Measurements from ENCODE around the gene SH3GL3.

The SH3GL3 gene

GRCh38 chr15:83515164-83515563 is 68.0 kb downstream of the SH3GL3 start:
- H3K4me2 ChIP-seq (ENCODE audit: low read depth, low read length, poor library complexity, severe bottlenecking) = no peak overlapping the region
- H3K9me2 ChIP-seq (replicated peaks; ENCODE audit: insufficient read depth, low read length) = no peaks in the 10 kb centered on the region
- no peaks in the 10 kb centered on the region for H3K36me3 ChIP-seq (ENCODE audit: low read length)
- no peak overlapping the region for H3K9ac ChIP-seq (ENCODE audit: low read length)
- H2AFZ ChIP-seq (ENCODE audit: low read depth, low read length, severe bottlenecking) = no peak overlapping the region
- no peak overlapping the region for H3K4me3 ChIP-seq (ENCODE audit: insufficient read depth, low read length, poor library complexity, severe bottlenecking)
- H3K27me3 ChIP-seq (ENCODE audit: low read length) = no peaks in the 10 kb centered on the region
- no peak for TF ChIP-seq EZH2phosphoT487 (conservative IDR thresholded peaks at IDR 0.05; ENCODE audit: low read length)
- TF ChIP-seq, protein P1, sequence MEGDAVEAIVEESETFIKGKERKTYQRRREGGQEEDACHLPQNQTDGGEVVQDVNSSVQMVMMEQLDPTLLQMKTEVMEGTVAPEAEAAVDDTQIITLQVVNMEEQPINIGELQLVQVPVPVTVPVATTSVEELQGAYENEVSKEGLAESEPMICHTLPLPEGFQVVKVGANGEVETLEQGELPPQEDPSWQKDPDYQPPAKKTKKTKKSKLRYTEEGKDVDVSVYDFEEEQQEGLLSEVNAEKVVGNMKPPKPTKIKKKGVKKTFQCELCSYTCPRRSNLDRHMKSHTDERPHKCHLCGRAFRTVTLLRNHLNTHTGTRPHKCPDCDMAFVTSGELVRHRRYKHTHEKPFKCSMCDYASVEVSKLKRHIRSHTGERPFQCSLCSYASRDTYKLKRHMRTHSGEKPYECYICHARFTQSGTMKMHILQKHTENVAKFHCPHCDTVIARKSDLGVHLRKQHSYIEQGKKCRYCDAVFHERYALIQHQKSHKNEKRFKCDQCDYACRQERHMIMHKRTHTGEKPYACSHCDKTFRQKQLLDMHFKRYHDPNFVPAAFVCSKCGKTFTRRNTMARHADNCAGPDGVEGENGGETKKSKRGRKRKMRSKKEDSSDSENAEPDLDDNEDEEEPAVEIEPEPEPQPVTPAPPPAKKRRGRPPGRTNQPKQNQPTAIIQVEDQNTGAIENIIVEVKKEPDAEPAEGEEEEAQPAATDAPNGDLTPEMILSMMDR (IDR thresholded peaks at IDR 0.05; ENCODE audit: insufficient read depth, low read length, poor library complexity, severe bottlenecking) = no peak
- no peak overlapping the region for H3K27ac ChIP-seq (ENCODE audit: low read depth, low read length)
- H3K9me3 ChIP-seq (ENCODE audit: insufficient read depth, low read length) = no peaks in the 10 kb centered on the region
- no peaks in the 10 kb centered on the region for H3F3A ChIP-seq (ENCODE audit: insufficient read depth)
- H3K79me2 ChIP-seq (ENCODE audit: insufficient read depth, low read length) = no peaks in the 10 kb centered on the region
- no peaks in the 10 kb centered on the region for H4K20me1 ChIP-seq (ENCODE audit: low read depth, low read length)

GRCh38 chr15:83516935-83517334 is 69.8 kb downstream of the SH3GL3 start:
- H3K27me3 ChIP-seq (ENCODE audit: low read length) = no peaks in the 10 kb centered on the region
- no peak overlapping the region for H3K4me2 ChIP-seq (ENCODE audit: low read depth, low read length, poor library complexity, severe bottlenecking)
- no peaks in the 10 kb centered on the region for H3K9me3 ChIP-seq (ENCODE audit: insufficient read depth, low read length)
- H2AFZ ChIP-seq (ENCODE audit: low read depth, low read length, severe bottlenecking) = no peak overlapping the region
- no peak overlapping the region for H3K27ac ChIP-seq (ENCODE audit: low read depth, low read length)
- H4K20me1 ChIP-seq (ENCODE audit: low read depth, low read length) = no peaks in the 10 kb centered on the region
- H3K9ac ChIP-seq (ENCODE audit: low read length) = no peak overlapping the region
- no peaks in the 10 kb centered on the region for H3K9me2 ChIP-seq (replicated peaks; ENCODE audit: insufficient read depth, low read length)
- no peaks in the 10 kb centered on the region for H3F3A ChIP-seq (ENCODE audit: insufficient read depth)
- H3K36me3 ChIP-seq (ENCODE audit: low read length) = no peaks in the 10 kb centered on the region
- H3K4me3 ChIP-seq (ENCODE audit: insufficient read depth, low read length, poor library complexity, severe bottlenecking) = no peak overlapping the region
- TF ChIP-seq EZH2phosphoT487 (conservative IDR thresholded peaks at IDR 0.05; ENCODE audit: low read length) = no peak
- TF ChIP-seq, protein P1 (IDR thresholded peaks at IDR 0.05; ENCODE audit: insufficient read depth, low read length, poor library complexity, severe bottlenecking) = no peak
- H3K79me2 ChIP-seq (ENCODE audit: insufficient read depth, low read length) = no peaks in the 10 kb centered on the region

- no peak overlapping the region for H3K27ac ChIP-seq (ENCODE audit: low read depth, low read length)
- TF ChIP-seq, protein P1 (IDR thresholded peaks at IDR 0.05; ENCODE audit: insufficient read depth, low read length, poor library complexity, severe bottlenecking) = no peak
- TF ChIP-seq EZH2phosphoT487 (conservative IDR thresholded peaks at IDR 0.05; ENCODE audit: low read length) = no peak
- H2AFZ ChIP-seq (ENCODE audit: low read depth, low read length, severe bottlenecking) = no peak overlapping the region
- H3K36me3 ChIP-seq (ENCODE audit: low read length) = no peaks in the 10 kb centered on the region
- H4K20me1 ChIP-seq (ENCODE audit: low read depth, low read length) = no peaks in the 10 kb centered on the region
- H3K9me3 ChIP-seq (ENCODE audit: insufficient read depth, low read length) = no peaks in the 10 kb centered on the region
- no peaks in the 10 kb centered on the region for H3K79me2 ChIP-seq (ENCODE audit: insufficient read depth, low read length)
- no peaks in the 10 kb centered on the region for H3K27me3 ChIP-seq (ENCODE audit: low read length)
- H3K9ac ChIP-seq (ENCODE audit: low read length) = no peak overlapping the region
- no peak overlapping the region for H3K4me2 ChIP-seq (ENCODE audit: low read depth, low read length, poor library complexity, severe bottlenecking)
- H3F3A ChIP-seq (ENCODE audit: insufficient read depth) = no peaks in the 10 kb centered on the region
- H3K9me2 ChIP-seq (replicated peaks; ENCODE audit: insufficient read depth, low read length) = no peaks in the 10 kb centered on the region
- H3K4me3 ChIP-seq (ENCODE audit: insufficient read depth, low read length, poor library complexity, severe bottlenecking) = no peak overlapping the region
These were observed 79.2 kb downstream of the SH3GL3 start for GRCh38 chr15:83526319-83526718.

Data from SU-DHL-6 (cell line).